GM12875 (cell line): ENCODE measurements around the gene BOC.

Source experiments
- H3K4me3 ChIP-seq: one replicate; pipeline ENCODE4 v1.5.1; 2011; ENCODE audit warnings: low read depth, low read length, control low read depth
- TF ChIP-seq, protein P1 (sequence below): IDR thresholded peaks from 2 replicates; pipeline ENCODE4 v1.5.1; 2011; ENCODE audit warnings: low read depth, mild to moderate bottlenecking, control low read depth, inconsistent platforms, low read length, moderate library complexity, borderline replicate concordance; ENCODE audit not compliant: insufficient read depth

Gene BOC

DNA sequence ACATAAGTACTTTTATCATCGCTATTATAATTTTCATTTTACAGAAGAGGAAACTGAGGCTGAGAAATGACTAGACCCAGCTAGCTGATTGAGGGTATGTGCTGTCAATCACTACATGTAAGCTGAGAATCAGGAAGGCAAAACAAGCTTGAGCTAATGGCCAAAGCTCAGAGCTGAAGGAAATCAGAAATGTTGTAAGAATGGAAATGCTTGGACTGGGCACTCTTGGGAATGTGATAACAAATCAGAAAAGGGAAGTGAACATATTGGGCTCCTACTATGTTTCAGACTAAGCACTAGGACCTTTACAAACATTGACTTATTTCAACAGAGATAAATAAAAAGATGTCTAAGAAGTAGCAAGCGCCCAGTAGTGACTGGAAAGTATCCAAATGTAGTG, 33.8 kb upstream of the BOC start:
- TF ChIP-seq, protein P1, sequence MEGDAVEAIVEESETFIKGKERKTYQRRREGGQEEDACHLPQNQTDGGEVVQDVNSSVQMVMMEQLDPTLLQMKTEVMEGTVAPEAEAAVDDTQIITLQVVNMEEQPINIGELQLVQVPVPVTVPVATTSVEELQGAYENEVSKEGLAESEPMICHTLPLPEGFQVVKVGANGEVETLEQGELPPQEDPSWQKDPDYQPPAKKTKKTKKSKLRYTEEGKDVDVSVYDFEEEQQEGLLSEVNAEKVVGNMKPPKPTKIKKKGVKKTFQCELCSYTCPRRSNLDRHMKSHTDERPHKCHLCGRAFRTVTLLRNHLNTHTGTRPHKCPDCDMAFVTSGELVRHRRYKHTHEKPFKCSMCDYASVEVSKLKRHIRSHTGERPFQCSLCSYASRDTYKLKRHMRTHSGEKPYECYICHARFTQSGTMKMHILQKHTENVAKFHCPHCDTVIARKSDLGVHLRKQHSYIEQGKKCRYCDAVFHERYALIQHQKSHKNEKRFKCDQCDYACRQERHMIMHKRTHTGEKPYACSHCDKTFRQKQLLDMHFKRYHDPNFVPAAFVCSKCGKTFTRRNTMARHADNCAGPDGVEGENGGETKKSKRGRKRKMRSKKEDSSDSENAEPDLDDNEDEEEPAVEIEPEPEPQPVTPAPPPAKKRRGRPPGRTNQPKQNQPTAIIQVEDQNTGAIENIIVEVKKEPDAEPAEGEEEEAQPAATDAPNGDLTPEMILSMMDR, result no peak
- H3K4me3 ChIP-seq, result no peak overlapping the region

DNA sequence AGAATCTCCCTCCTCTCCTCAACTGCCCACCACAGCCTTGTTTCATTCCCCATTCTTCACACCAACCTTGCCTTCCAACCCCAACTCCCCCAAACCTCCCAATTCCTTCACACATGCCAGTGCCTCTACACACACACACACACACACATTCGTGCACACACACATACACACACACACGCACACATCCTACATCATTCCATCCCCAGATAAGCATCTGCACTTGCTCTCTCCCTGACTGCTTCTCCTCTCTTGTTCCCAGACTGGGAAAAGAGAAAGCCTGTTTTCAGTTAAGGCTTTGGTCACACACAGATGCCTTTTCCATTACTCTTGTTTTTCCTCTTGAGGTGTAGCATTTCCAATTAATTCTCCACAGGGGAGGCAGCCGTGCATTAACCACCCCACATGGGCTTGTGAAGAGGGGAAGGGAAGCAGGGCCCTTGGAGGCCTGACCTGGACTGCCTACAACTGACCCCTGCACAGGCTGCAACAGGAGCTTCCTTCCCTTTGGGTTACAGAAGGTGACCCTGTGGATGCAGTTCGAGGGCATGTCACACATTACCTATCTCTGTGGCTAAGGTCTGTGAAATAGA, 32.0 kb upstream of the BOC start:
- H3K4me3 ChIP-seq, result no peak overlapping the region
- TF ChIP-seq, protein P1, result no peak

- TF ChIP-seq, protein P1, result no peak
- H3K4me3 ChIP-seq, result no peak overlapping the region
These were observed 27.4 kb upstream of the BOC start for GRCh38 chr3:113183748-113184661.

GRCh38 chr3:113185194-113185835, 26.0 kb upstream of the BOC start:
- TF ChIP-seq, protein P1, result no peak
- H3K4me3 ChIP-seq, result no peak overlapping the region

DNA sequence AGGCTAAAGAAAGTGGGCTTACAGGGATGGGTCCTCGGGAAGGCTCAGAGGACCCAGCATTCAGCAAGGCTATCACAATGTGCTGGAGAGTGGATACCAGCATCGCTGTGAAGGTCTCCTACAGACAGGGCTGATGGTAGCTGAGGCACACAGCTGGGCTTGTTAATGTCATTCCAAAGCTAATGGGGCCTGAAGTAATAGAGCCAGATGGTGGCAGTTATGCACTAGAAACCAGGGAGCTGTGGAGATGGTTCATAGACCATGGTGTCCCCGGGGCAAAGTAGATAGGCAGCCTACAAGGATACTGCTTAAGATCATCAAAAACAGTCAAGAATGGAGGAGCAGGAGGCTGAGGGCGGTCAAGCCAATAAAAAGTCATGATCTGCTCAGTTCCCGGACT, 24.8 kb upstream of the BOC start:
- H3K4me3 ChIP-seq, result no peak overlapping the region
- TF ChIP-seq, protein P1, result no peak

GRCh38 chr3:113193288-113193687, 18.1 kb upstream of the BOC start:
- H3K4me3 ChIP-seq, result no peak overlapping the region
- TF ChIP-seq, protein P1, result no peak

- H3K4me3 ChIP-seq, result no peak overlapping the region
- TF ChIP-seq, protein P1, result no peak
These were observed 17.6 kb upstream of the BOC start for GRCh38 chr3:113193719-113194118.
